Hematopoietic multipotent progenitor cell treated with erythropoietin and hydrocortisone succinate and interleukin-3 and kit ligand, for 4 days (in vitro differentiated cells): ENCODE results near the gene PSMD13.

Experiments used
- DNase-seq: peaks from one replicate; pipeline ENCODE4 v3.0.0-alpha.2; 2015

The PSMD13 gene

GRCh38 chr11:250740-251299, 14.0 kb downstream of the PSMD13 start:
- peak; percentile 78 for DNase-seq

GRCh38 chr11:251550-251949, 14.8 kb downstream of the PSMD13 start:
- DNase-seq: peak; percentile 22

GRCh38 chr11:252666-253065, 15.9 kb downstream of the PSMD13 start:
- no peak for DNase-seq

- no peak for DNase-seq
These were observed 16.5 kb downstream of the PSMD13 start for GRCh38 chr11:253160-253885.

- DNase-seq: no peak
These were observed 17.1 kb downstream of the PSMD13 start for GRCh38 chr11:253886-254270.

- peak; percentile 47 for DNase-seq
These were observed 18.4 kb downstream of the PSMD13 start for GRCh38 chr11:255176-255575.

- no peak for DNase-seq
These were observed 19.0 kb downstream of the PSMD13 start for GRCh38 chr11:255816-256215.

GRCh38 chr11:256952-257737, 20.4 kb downstream of the PSMD13 start:
- peak; percentile 49 for DNase-seq

- peak; percentile 48 for DNase-seq
These were observed 21.2 kb downstream of the PSMD13 start for GRCh38 chr11:257766-258493.

GRCh38 chr11:259413-259812, 22.6 kb downstream of the PSMD13 start:
- DNase-seq: no peak

- DNase-seq: no peak
These were observed 24.8 kb downstream of the PSMD13 start for GRCh38 chr11:261624-262023.

GRCh38 chr11:266676-267439, 30.1 kb downstream of the PSMD13 start:
- peak; percentile 39 for DNase-seq

- DNase-seq: peak; percentile 78
These were observed 30.8 kb downstream of the PSMD13 start for GRCh38 chr11:267491-267994.

- DNase-seq: peak; percentile 92
These were observed 32.0 kb downstream of the PSMD13 start for GRCh38 chr11:268716-269145.

GRCh38 chr11:269146-269890, 32.5 kb downstream of the PSMD13 start:
- DNase-seq: peak; percentile 85

- no peak for DNase-seq
These were observed 33.9 kb downstream of the PSMD13 start for GRCh38 chr11:270451-271318.

- DNase-seq: no peak
These were observed 34.5 kb downstream of the PSMD13 start for GRCh38 chr11:271319-271715.

- DNase-seq: no peak
These were observed 35.6 kb downstream of the PSMD13 start for GRCh38 chr11:272195-272930.

- no peak for DNase-seq
These were observed 36.1 kb downstream of the PSMD13 start for GRCh38 chr11:272931-273198.

GRCh38 chr11:276219-276618, 39.4 kb downstream of the PSMD13 start:
- DNase-seq: no peak
